ENCODE results near the gene KCNB1. TPM values are rescaled to one million over a fixed set of nuclear protein-coding genes. Genes with fewer than 3 reads are reported as not detected.

Gene KCNB1
- total and polyA plus RNA-seq, 2 donors (not counting 1 experiment from before 2014, with no cell fraction given) = 0.12 TPM; not detected in 1

- H3K4me1 Mint-ChIP-seq = no peaks in the 10 kb centered on the region
- H3K79me2 ChIP-seq (ENCODE audit: control insufficient read depth, insufficient read depth, low read length) = no peaks in the 10 kb centered on the region
- H3K27ac Mint-ChIP-seq = no peak overlapping the region
- H3K4me3 ChIP-seq (ENCODE audit: control extremely low read depth in 1 of 5, extremely low read depth in 1 of 5, insufficient read depth in 1 of 5, low read depth in 2 of 5, low read length in 4 of 5) = no peak overlapping the region
- ChIA-PET POLR2A (interaction anchor here (0.5 kb wide), 1 partner anchor 112 kb away, joined by 3 read pairs; no protein-coding TSS in a partner anchor), CTCF (no interaction called here)
- no peaks in the 10 kb centered on the region for H3K36me3 ChIP-seq (replicated peaks in 1 of 2; ENCODE audit: control extremely low read depth in 1 of 2, control insufficient read depth in 1 of 2, extremely low read depth in 1 of 2, insufficient read depth in 2 of 2, low read length in 1 of 2)
- peaks cover 59% of the 10 kb centered on the region for H3K27me3 Mint-ChIP-seq
- no peaks in the 10 kb centered on the region for H3K4me1 ChIP-seq (ENCODE audit: control insufficient read depth in 2 of 2, insufficient read depth in 2 of 2, low read length in 2 of 2)
- TF ChIP-seq EZH2 (IDR thresholded peaks at IDR 0.05; ENCODE audit: borderline replicate concordance, insufficient read depth, low read depth, low read length, poor library complexity, severe bottlenecking) = no peak
- TF ChIP-seq, protein P1, sequence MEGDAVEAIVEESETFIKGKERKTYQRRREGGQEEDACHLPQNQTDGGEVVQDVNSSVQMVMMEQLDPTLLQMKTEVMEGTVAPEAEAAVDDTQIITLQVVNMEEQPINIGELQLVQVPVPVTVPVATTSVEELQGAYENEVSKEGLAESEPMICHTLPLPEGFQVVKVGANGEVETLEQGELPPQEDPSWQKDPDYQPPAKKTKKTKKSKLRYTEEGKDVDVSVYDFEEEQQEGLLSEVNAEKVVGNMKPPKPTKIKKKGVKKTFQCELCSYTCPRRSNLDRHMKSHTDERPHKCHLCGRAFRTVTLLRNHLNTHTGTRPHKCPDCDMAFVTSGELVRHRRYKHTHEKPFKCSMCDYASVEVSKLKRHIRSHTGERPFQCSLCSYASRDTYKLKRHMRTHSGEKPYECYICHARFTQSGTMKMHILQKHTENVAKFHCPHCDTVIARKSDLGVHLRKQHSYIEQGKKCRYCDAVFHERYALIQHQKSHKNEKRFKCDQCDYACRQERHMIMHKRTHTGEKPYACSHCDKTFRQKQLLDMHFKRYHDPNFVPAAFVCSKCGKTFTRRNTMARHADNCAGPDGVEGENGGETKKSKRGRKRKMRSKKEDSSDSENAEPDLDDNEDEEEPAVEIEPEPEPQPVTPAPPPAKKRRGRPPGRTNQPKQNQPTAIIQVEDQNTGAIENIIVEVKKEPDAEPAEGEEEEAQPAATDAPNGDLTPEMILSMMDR (IDR thresholded peaks at IDR 0.05) = no peak
- ATAC-seq (ENCODE audit: low read depth) (no peak), DNase-seq (no peak)
- H3K9ac ChIP-seq (ENCODE audit: low read length) = no peak overlapping the region
- no peaks in the 10 kb centered on the region for H4K20me1 ChIP-seq (ENCODE audit: control insufficient read depth, insufficient read depth, low read length, poor library complexity, severe bottlenecking)
- no peak overlapping the region for H3K4me3 Mint-ChIP-seq
- 51% methylated on average over 5 of the region's 6 CpGs for WGBS (ENCODE audit: insufficient coverage)
- peaks cover 3% of the 10 kb centered on the region for H3K9me3 Mint-ChIP-seq (ENCODE audit: insufficient read depth)
- no peak overlapping the region for H3K27ac ChIP-seq (ENCODE audit: low read length in 2 of 2)
- intact Hi-C loops (cut with micrococcal nuclease) = loop anchor here (5.0 kb wide), 1 partner anchor 505 kb away; no protein-coding TSS in a partner anchor
- no peak overlapping the region for H2AFZ ChIP-seq (ENCODE audit: insufficient read depth, low read depth, low read length, poor library complexity, severe bottlenecking)
- H3K9me3 ChIP-seq (ENCODE audit: control extremely low read depth in 1 of 3, control insufficient read depth in 2 of 3, insufficient read depth in 1 of 3, low read length in 2 of 3) = peaks cover 0 to 7% (median 0%) of the 10 kb centered on the region in 3 donors
- no peak overlapping the region for H3K4me2 ChIP-seq (replicated peaks; ENCODE audit: low read depth, low read length, poor library complexity, severe bottlenecking)
- H3K27me3 ChIP-seq (replicated peaks in 1 of 4; ENCODE audit: control extremely low read depth in 1 of 4, control insufficient read depth in 3 of 4, insufficient read depth in 4 of 4, low read length in 3 of 4) = peaks cover 0 to 17% (median 3%) of the 10 kb centered on the region in 4 experiments
Observed at GRCh38 chr20:49386848-49387580, 95.5 kb downstream of the KCNB1 start.

GRCh38 chr20:49385465-49385864, 97.0 kb downstream of the KCNB1 start:
- ATAC-seq (ENCODE audit: low read depth) = no peak
- Histone ChIP-seq H4K20me1 (ENCODE audit: control insufficient read depth, insufficient read depth, low read length, poor library complexity, severe bottlenecking) (no peaks in the 10 kb centered on the region), H3K4me3 (ENCODE audit: control extremely low read depth in 1 of 5, extremely low read depth in 1 of 5, insufficient read depth in 1 of 5, low read depth in 2 of 5, low read length in 4 of 5) (no peak overlapping the region), H3K27ac (ENCODE audit: low read length in 2 of 2) (no peak overlapping the region), H2AFZ (ENCODE audit: insufficient read depth, low read depth, low read length, poor library complexity, severe bottlenecking) (no peak overlapping the region), H3K79me2 (ENCODE audit: control insufficient read depth, insufficient read depth, low read length) (no peaks in the 10 kb centered on the region), H3K27me3 (replicated peaks in 1 of 4; ENCODE audit: control extremely low read depth in 1 of 4, control insufficient read depth in 3 of 4, insufficient read depth in 4 of 4, low read length in 3 of 4) (peaks cover 0 to 17% (median 3%) of the 10 kb centered on the region in 4 experiments), H3K9me3 (ENCODE audit: control extremely low read depth in 1 of 3, control insufficient read depth in 2 of 3, insufficient read depth in 1 of 3, low read length in 2 of 3) (peaks cover 0 to 7% (median 0%) of the 10 kb centered on the region in 3 donors), H3K4me1 (ENCODE audit: control insufficient read depth in 2 of 2, insufficient read depth in 2 of 2, low read length in 2 of 2) (no peaks in the 10 kb centered on the region), H3K9ac (ENCODE audit: low read length) (no peak overlapping the region), H3K4me2 (replicated peaks; ENCODE audit: low read depth, low read length, poor library complexity, severe bottlenecking) (no peak overlapping the region), H3K36me3 (replicated peaks in 1 of 2; ENCODE audit: control extremely low read depth in 1 of 2, control insufficient read depth in 1 of 2, extremely low read depth in 1 of 2, insufficient read depth in 2 of 2, low read length in 1 of 2) (no peaks in the 10 kb centered on the region)
- Mint-ChIP-seq H3K4me1 (no peaks in the 10 kb centered on the region), H3K4me3 (no peak overlapping the region), H3K27ac (no peak overlapping the region), H3K27me3 (peaks cover 57% of the 10 kb centered on the region), H3K9me3 (ENCODE audit: insufficient read depth) (peaks cover 3% of the 10 kb centered on the region)
- WGBS (ENCODE audit: insufficient coverage) = 70% methylated on average over 1 of the region's 1 CpG
- ChIA-PET POLR2A (no interaction called here), CTCF (no interaction called here)
- no peak for TF ChIP-seq EZH2 (IDR thresholded peaks at IDR 0.05; ENCODE audit: borderline replicate concordance, insufficient read depth, low read depth, low read length, poor library complexity, severe bottlenecking)
- TF ChIP-seq, protein P1 (IDR thresholded peaks at IDR 0.05) = no peak
- intact Hi-C loops (cut with micrococcal nuclease) = loop anchor here (5.0 kb wide), 1 partner anchor 507 kb away; no protein-coding TSS in a partner anchor
- DNase-seq = peak; percentile 15

Measured in B cell (primary cell).